CD1c-positive myeloid dendritic cell (primary cell): Measurements from ENCODE around the gene RUNX2.

Experiments used
- DNase-seq: peaks from one replicate; pipeline ENCODE4 v3.0.0-alpha.2; 2016; ENCODE audit errors: extremely low spot score

Gene RUNX2

GRCh38 chr6:45617441-45617840 lies 289.3 kb downstream of the RUNX2 start:
- DNase-seq = no peak

- DNase-seq = no peak
Measured at GRCh38 chr6:45618259-45618658, 290.1 kb downstream of the RUNX2 start.

GRCh38 chr6:45619211-45619760 lies 291.2 kb downstream of the RUNX2 start:
- no peak for DNase-seq

- no peak for DNase-seq
Measured at GRCh38 chr6:45619994-45620471, 291.9 kb downstream of the RUNX2 start.

- no peak for DNase-seq
Measured at GRCh38 chr6:45624228-45624627, 296.1 kb downstream of the RUNX2 start.

- DNase-seq = no peak
Measured at GRCh38 chr6:45625191-45625664, 297.1 kb downstream of the RUNX2 start.

GRCh38 chr6:45626087-45626891 lies 298.2 kb downstream of the RUNX2 start:
- DNase-seq = no peak

GRCh38 chr6:45630314-45630713 lies 302.2 kb downstream of the RUNX2 start:
- no peak for DNase-seq

GRCh38 chr6:45630801-45631200 lies 302.7 kb downstream of the RUNX2 start:
- no peak for DNase-seq

GRCh38 chr6:45631396-45631795 lies 303.3 kb downstream of the RUNX2 start:
- no peak for DNase-seq

GRCh38 chr6:45633272-45633908 lies 305.3 kb downstream of the RUNX2 start:
- DNase-seq = no peak

GRCh38 chr6:45634231-45634630 lies 306.1 kb downstream of the RUNX2 start:
- no peak for DNase-seq

- no peak for DNase-seq
Measured at GRCh38 chr6:45635284-45635867, 307.2 kb downstream of the RUNX2 start.

- DNase-seq = no peak
Measured at GRCh38 chr6:45637056-45637455, 308.9 kb downstream of the RUNX2 start.

- no peak for DNase-seq
Measured at GRCh38 chr6:45637611-45638257, 309.6 kb downstream of the RUNX2 start.

- no peak for DNase-seq
Measured at GRCh38 chr6:45640081-45640491, 312.0 kb downstream of the RUNX2 start.

- DNase-seq = no peak
Measured at GRCh38 chr6:45640811-45641210, 312.7 kb downstream of the RUNX2 start.

GRCh38 chr6:45642331-45643125 lies 314.4 kb downstream of the RUNX2 start:
- no peak for DNase-seq

- no peak for DNase-seq
Measured at GRCh38 chr6:45643126-45643525, 315.0 kb downstream of the RUNX2 start.

GRCh38 chr6:45644720-45645119 lies 316.6 kb downstream of the RUNX2 start:
- no peak for DNase-seq

GRCh38 chr6:45645302-45645701 lies 317.2 kb downstream of the RUNX2 start:
- DNase-seq = no peak
